ENCODE measurements around the gene PDGFRB.

- TF ChIP-seq CTCF (IDR thresholded peaks at IDR 0.05; ENCODE audit: low read depth, low read length) = no peak
- no peak for TF ChIP-seq POLR2A (IDR thresholded peaks at IDR 0.05; ENCODE audit: extremely low read depth, insufficient read length)
These were observed 46.7 kb downstream of the PDGFRB start for GRCh38 chr5:150108711-150109514.
